ENCODE results near the gene PTPRG. TPM values are rescaled to one million over a fixed set of nuclear protein-coding genes. Genes with fewer than 3 reads are reported as not detected.

The PTPRG gene
- total and polyA plus RNA-seq, 2 experiments from 2014 or later = 24.4 to 131 TPM

GRCh38 chr3:61793521-61793920, 232.2 kb downstream of the PTPRG start:
- no peak for DNase-seq (ENCODE audit: low spot score)
- no peak for ATAC-seq
- no peak for TF ChIP-seq NANOG (IDR thresholded peaks at IDR 0.05; ENCODE audit: borderline replicate concordance)
- no peak for TF ChIP-seq POLR2AphosphoS5 (IDR thresholded peaks at IDR 0.05; ENCODE audit: low read depth)
- no peak for TF ChIP-seq CREB1 (CRISPR knock-in tag; IDR thresholded peaks at IDR 0.05; ENCODE audit: low read depth)
- no peak for TF ChIP-seq ETS1 (IDR thresholded peaks at IDR 0.05)
- TF ChIP-seq ZNF331 (CRISPR knock-in tag; IDR thresholded peaks at IDR 0.05; ENCODE audit: low read depth) = no peak
- TF ChIP-seq CTCF (conservative IDR thresholded peaks at IDR 0.05; ENCODE audit: low read depth in 2 of 2) = no peak
- no peak for TF ChIP-seq STAT1 (IDR thresholded peaks at IDR 0.05; ENCODE audit: unreplicated experiment)
- TF ChIP-seq ZNF114 (CRISPR knock-in tag; IDR thresholded peaks at IDR 0.05) = no peak
- TF ChIP-seq ZNF462 (CRISPR knock-in tag; IDR thresholded peaks at IDR 0.05) = no peak
- no peak for TF ChIP-seq EZH2phosphoT487 (IDR thresholded peaks at IDR 0.05; ENCODE audit: unreplicated experiment)
- TF ChIP-seq REST (IDR thresholded peaks at IDR 0.05; ENCODE audit: unreplicated experiment) = no peak
- no peak for TF ChIP-seq JUNB (IDR thresholded peaks at IDR 0.05; ENCODE audit: unreplicated experiment)
- TF ChIP-seq EZH2 (IDR thresholded peaks at IDR 0.05; ENCODE audit: low read depth, unreplicated experiment) = no peak
- no peak overlapping the region for H3K4me3 ChIP-seq
- Mint-ChIP-seq H3K36me3 (ENCODE audit: low read depth) (no peaks in the 10 kb centered on the region), H3K27me3 (ENCODE audit: insufficient read depth, low read depth, poor library complexity) (peaks cover 2% of the 10 kb centered on the region), H3K27ac (no peak overlapping the region), H3K4me1 (peaks cover 55% of the 10 kb centered on the region), H3K4me3 (no peak overlapping the region), H3K9me3 (no peaks in the 10 kb centered on the region)
- no peak overlapping the region; the same call in 1 of the 2 replicates for H3K4me2 ChIP-seq
- peaks cover 22% of the 10 kb centered on the region for H4K20me1 ChIP-seq (replicated peaks; ENCODE audit: insufficient read depth)
- H3K27ac ChIP-seq (ENCODE audit: low read depth) = no peak overlapping the region
- H3K4me1 ChIP-seq (ENCODE audit: insufficient read depth) = peaks cover 36% of the 10 kb centered on the region
- H2AFZ ChIP-seq = no peak overlapping the region
- no peaks in the 10 kb centered on the region for H3F3A ChIP-seq (replicated peaks; ENCODE audit: low read depth)
- H3K36me3 ChIP-seq (ENCODE audit: insufficient read depth) = no peaks in the 10 kb centered on the region
- H3K9me2 ChIP-seq (ENCODE audit: insufficient read depth) = no peaks in the 10 kb centered on the region
- no peaks in the 10 kb centered on the region for H3K27me3 ChIP-seq (ENCODE audit: insufficient read depth)
- H3K79me2 ChIP-seq (replicated peaks; ENCODE audit: insufficient read depth) = peaks cover 100% of the 10 kb centered on the region

Data from GM23338 (cell line).